NCI-H1436 treated with DMSO at 0.1 percent for 48 hours (cell line): Measurements from ENCODE around the gene UMODL1.

Source experiments
- DNase-seq: peaks from one replicate; lab custom pipeline; 2025; lab: John Stamatoyannopoulos, UW

Gene UMODL1

GRCh38 chr21:42040411-42041180 lies 30.5 kb upstream of the UMODL1 start:
- no peak for DNase-seq

- DNase-seq: no peak
Observed at GRCh38 chr21:42041246-42041645, 29.9 kb upstream of the UMODL1 start.

GRCh38 chr21:42041711-42042110 lies 29.4 kb upstream of the UMODL1 start:
- DNase-seq: no peak

GRCh38 chr21:42042651-42043050 lies 28.5 kb upstream of the UMODL1 start:
- DNase-seq: no peak

- DNase-seq: no peak
Observed at GRCh38 chr21:42043201-42043895, 27.8 kb upstream of the UMODL1 start.

- no peak for DNase-seq
Observed at GRCh38 chr21:42043961-42044360, 27.2 kb upstream of the UMODL1 start.

- DNase-seq: no peak
Observed at GRCh38 chr21:42044871-42045495, 26.1 kb upstream of the UMODL1 start.

- no peak for DNase-seq
Observed at GRCh38 chr21:42047821-42048613, 23.1 kb upstream of the UMODL1 start.

GRCh38 chr21:42048870-42049577 lies 22.1 kb upstream of the UMODL1 start:
- no peak for DNase-seq

GRCh38 chr21:42049578-42050430 lies 21.3 kb upstream of the UMODL1 start:
- no peak for DNase-seq

GRCh38 chr21:42051788-42052187 lies 19.3 kb upstream of the UMODL1 start:
- DNase-seq: no peak

GRCh38 chr21:42055425-42055824 lies 15.7 kb upstream of the UMODL1 start:
- DNase-seq: no peak

- DNase-seq: no peak
Observed at GRCh38 chr21:42056468-42056867, 14.6 kb upstream of the UMODL1 start.

GRCh38 chr21:42056996-42057689 lies 14.0 kb upstream of the UMODL1 start:
- DNase-seq: no peak

GRCh38 chr21:42057851-42058437 lies 13.2 kb upstream of the UMODL1 start:
- DNase-seq: no peak

GRCh38 chr21:42058631-42059111 lies 12.4 kb upstream of the UMODL1 start:
- no peak for DNase-seq

- no peak for DNase-seq
Observed at GRCh38 chr21:42059141-42059540, 12.0 kb upstream of the UMODL1 start.

- DNase-seq: no peak
Observed at GRCh38 chr21:42059721-42060120, 11.4 kb upstream of the UMODL1 start.

- no peak for DNase-seq
Observed at GRCh38 chr21:42060166-42060565, 11.0 kb upstream of the UMODL1 start.
